ENCODE data around the gene SLC35G6.

SLC35G6 gene

DNA sequence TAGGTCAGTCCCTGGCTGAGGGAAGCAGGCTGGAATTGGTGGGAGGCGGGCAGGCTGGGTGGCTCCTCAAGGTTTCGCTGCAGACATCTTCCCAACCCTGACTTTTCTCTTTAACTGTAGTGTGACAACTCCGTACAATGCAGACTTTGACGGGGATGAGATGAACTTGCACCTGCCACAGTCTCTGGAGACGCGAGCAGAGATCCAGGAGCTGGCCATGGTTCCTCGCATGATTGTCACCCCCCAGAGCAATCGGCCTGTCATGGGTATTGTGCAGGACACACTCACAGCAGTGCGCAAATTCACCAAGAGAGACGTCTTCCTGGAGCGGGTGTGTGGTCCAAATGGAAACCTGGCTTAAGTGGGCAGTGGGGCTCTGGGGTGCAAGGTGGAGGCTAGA lies 17.9 kb downstream of the SLC35G6 start:
- no peak for ATAC-seq (ENCODE audit: low read depth)
- TF ChIP-seq, protein P1, sequence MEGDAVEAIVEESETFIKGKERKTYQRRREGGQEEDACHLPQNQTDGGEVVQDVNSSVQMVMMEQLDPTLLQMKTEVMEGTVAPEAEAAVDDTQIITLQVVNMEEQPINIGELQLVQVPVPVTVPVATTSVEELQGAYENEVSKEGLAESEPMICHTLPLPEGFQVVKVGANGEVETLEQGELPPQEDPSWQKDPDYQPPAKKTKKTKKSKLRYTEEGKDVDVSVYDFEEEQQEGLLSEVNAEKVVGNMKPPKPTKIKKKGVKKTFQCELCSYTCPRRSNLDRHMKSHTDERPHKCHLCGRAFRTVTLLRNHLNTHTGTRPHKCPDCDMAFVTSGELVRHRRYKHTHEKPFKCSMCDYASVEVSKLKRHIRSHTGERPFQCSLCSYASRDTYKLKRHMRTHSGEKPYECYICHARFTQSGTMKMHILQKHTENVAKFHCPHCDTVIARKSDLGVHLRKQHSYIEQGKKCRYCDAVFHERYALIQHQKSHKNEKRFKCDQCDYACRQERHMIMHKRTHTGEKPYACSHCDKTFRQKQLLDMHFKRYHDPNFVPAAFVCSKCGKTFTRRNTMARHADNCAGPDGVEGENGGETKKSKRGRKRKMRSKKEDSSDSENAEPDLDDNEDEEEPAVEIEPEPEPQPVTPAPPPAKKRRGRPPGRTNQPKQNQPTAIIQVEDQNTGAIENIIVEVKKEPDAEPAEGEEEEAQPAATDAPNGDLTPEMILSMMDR (IDR thresholded peaks at IDR 0.05; ENCODE audit: poor library complexity, severe bottlenecking): no peak
- no peaks in the 10 kb centered on the region for H3K4me1 ChIP-seq (ENCODE audit: insufficient read depth, poor library complexity, severe bottlenecking)
- H3K27ac ChIP-seq (ENCODE audit: poor library complexity, severe bottlenecking): no peak overlapping the region
- H3K4me3 ChIP-seq (ENCODE audit: severe bottlenecking): no peak overlapping the region
- no peak for DNase-seq (ENCODE audit: low spot score)
- no peaks in the 10 kb centered on the region for H3K9me3 ChIP-seq (ENCODE audit: severe bottlenecking)
- no peaks in the 10 kb centered on the region for H3K27me3 ChIP-seq (ENCODE audit: insufficient read depth, poor library complexity, severe bottlenecking)
- H3K36me3 ChIP-seq (ENCODE audit: low read depth): peaks cover 90% of the 10 kb centered on the region

DNA sequence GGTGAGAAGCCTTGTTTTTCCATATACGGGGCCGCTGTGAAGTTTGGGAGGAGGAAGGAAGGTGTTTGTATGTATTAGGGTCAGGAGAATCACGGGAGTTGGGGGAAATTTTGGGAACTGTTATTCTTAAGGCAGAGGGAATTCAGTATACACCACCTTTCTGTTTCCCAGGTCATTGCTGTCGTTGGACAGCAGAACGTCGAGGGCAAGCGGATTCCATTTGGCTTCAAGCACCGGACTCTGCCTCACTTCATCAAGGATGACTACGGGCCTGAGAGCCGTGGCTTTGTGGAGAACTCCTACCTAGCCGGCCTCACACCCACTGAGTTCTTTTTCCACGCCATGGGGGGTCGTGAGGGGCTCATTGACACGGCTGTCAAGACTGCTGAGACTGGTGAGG lies 20.5 kb downstream of the SLC35G6 start:
- DNase-seq (ENCODE audit: low spot score) (no peak), ATAC-seq (ENCODE audit: low read depth) (no peak)
- H3K36me3 ChIP-seq (ENCODE audit: low read depth): peaks cover 98% of the 10 kb centered on the region
- H3K4me1 ChIP-seq (ENCODE audit: insufficient read depth, poor library complexity, severe bottlenecking): no peaks in the 10 kb centered on the region
- no peak overlapping the region for H3K4me3 ChIP-seq (ENCODE audit: severe bottlenecking)
- no peaks in the 10 kb centered on the region for H3K27me3 ChIP-seq (ENCODE audit: insufficient read depth, poor library complexity, severe bottlenecking)
- no peaks in the 10 kb centered on the region for H3K9me3 ChIP-seq (ENCODE audit: severe bottlenecking)
- TF ChIP-seq, protein P1 (IDR thresholded peaks at IDR 0.05; ENCODE audit: poor library complexity, severe bottlenecking): no peak
- H3K27ac ChIP-seq (ENCODE audit: poor library complexity, severe bottlenecking): no peak overlapping the region

DNA sequence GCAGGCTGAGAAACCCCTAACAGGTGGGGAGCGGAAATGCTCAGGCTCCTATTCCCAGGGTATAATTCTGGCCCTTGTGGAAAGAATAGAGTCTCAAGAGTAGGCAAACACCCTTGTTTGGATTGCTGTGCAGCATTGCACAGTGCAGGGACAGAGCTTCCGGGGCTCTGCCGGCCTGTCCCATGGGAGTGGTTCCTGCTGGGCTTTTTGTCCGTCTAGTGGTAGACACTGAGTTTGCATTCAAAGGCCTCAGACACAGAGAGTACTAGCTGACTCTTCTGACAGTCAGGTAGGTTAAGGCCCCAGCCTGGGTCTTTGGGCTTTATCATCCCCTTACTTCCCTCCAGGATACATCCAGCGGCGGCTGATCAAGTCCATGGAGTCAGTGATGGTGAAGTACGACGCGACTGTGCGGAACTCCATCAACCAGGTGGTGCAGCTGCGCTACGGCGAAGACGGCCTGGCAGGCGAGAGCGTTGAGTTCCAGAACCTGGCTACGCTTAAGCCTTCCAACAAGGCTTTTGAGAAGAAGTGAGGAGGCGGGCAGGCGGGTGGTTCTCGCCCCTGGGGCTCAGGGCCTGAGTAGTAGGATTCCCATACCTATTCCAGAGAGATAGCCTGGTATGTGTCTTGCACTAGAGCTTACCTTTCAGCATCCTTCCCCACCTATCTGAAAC lies 21.1 kb downstream of the SLC35G6 start:
- H3K36me3 ChIP-seq (ENCODE audit: low read depth): peaks cover 94% of the 10 kb centered on the region
- no peak for DNase-seq (ENCODE audit: low spot score)
- H3K4me3 ChIP-seq (ENCODE audit: severe bottlenecking): no peak overlapping the region
- no peak overlapping the region for H3K27ac ChIP-seq (ENCODE audit: poor library complexity, severe bottlenecking)
- H3K4me1 ChIP-seq (ENCODE audit: insufficient read depth, poor library complexity, severe bottlenecking): no peaks in the 10 kb centered on the region
- ATAC-seq (ENCODE audit: low read depth): peak; percentile 40; the same call in 2 of the 3 replicates
- TF ChIP-seq, protein P1 (IDR thresholded peaks at IDR 0.05; ENCODE audit: poor library complexity, severe bottlenecking): no peak
- no peaks in the 10 kb centered on the region for H3K9me3 ChIP-seq (ENCODE audit: severe bottlenecking)
- H3K27me3 ChIP-seq (ENCODE audit: insufficient read depth, poor library complexity, severe bottlenecking): no peaks in the 10 kb centered on the region

DNA sequence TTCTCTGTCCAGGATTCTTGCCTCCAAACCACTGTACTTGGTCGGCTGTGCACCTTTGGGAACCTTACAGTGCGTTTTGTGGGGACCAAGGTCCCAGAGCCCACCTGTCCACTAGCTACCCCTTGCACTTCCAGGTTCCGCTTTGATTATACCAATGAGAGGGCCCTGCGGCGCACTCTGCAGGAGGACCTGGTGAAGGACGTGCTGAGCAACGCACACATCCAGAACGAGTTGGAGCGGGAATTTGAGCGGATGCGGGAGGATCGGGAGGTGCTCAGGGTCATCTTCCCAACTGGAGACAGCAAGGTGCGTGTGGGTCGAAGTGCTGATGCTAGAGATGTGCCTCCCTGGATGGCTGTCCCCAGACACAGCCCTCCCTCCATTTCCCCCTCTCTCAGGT lies 21.7 kb downstream of the SLC35G6 start:
- DNase-seq (ENCODE audit: low spot score) (no peak), ATAC-seq (ENCODE audit: low read depth) (no peak)
- Histone ChIP-seq H3K27me3 (ENCODE audit: insufficient read depth, poor library complexity, severe bottlenecking) (no peaks in the 10 kb centered on the region), H3K9me3 (ENCODE audit: severe bottlenecking) (no peaks in the 10 kb centered on the region), H3K36me3 (ENCODE audit: low read depth) (peaks cover 94% of the 10 kb centered on the region), H3K4me3 (ENCODE audit: severe bottlenecking) (no peak overlapping the region), H3K4me1 (ENCODE audit: insufficient read depth, poor library complexity, severe bottlenecking) (no peaks in the 10 kb centered on the region), H3K27ac (ENCODE audit: poor library complexity, severe bottlenecking) (no peak overlapping the region)
- TF ChIP-seq, protein P1 (IDR thresholded peaks at IDR 0.05; ENCODE audit: poor library complexity, severe bottlenecking): no peak

DNA sequence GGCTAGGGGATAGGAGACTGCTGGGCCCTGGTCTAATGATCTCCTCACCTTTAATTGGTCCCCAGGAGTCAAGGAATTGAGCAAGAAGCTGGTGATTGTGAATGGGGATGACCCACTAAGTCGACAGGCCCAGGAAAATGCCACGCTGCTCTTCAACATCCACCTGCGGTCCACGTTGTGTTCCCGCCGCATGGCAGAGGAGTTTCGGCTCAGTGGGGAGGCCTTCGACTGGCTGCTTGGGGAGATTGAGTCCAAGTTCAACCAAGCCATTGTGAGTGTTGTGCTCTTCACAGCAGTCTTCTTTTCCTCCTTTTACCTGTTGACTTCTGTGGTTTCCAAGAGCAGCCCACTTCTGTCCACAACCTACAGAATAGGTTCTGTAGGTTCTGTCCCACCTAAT lies 22.3 kb downstream of the SLC35G6 start:
- H3K36me3 ChIP-seq (ENCODE audit: low read depth): peaks cover 94% of the 10 kb centered on the region
- DNase-seq (ENCODE audit: low spot score) (no peak), ATAC-seq (ENCODE audit: low read depth) (no peak)
- no peak overlapping the region for H3K4me3 ChIP-seq (ENCODE audit: severe bottlenecking)
- TF ChIP-seq, protein P1 (IDR thresholded peaks at IDR 0.05; ENCODE audit: poor library complexity, severe bottlenecking): no peak
- no peaks in the 10 kb centered on the region for H3K9me3 ChIP-seq (ENCODE audit: severe bottlenecking)
- H3K27ac ChIP-seq (ENCODE audit: poor library complexity, severe bottlenecking): no peak overlapping the region
- H3K27me3 ChIP-seq (ENCODE audit: insufficient read depth, poor library complexity, severe bottlenecking): no peaks in the 10 kb centered on the region
- H3K4me1 ChIP-seq (ENCODE audit: insufficient read depth, poor library complexity, severe bottlenecking): no peaks in the 10 kb centered on the region
